Activated gamma-delta T cell (primary cell): Measurements from ENCODE around the gene SLC25A13.

Experiments used
- DNase-seq: peaks from one replicate; lab custom pipeline; 2025; lab: John Stamatoyannopoulos, UW

Gene SLC25A13

DNA sequence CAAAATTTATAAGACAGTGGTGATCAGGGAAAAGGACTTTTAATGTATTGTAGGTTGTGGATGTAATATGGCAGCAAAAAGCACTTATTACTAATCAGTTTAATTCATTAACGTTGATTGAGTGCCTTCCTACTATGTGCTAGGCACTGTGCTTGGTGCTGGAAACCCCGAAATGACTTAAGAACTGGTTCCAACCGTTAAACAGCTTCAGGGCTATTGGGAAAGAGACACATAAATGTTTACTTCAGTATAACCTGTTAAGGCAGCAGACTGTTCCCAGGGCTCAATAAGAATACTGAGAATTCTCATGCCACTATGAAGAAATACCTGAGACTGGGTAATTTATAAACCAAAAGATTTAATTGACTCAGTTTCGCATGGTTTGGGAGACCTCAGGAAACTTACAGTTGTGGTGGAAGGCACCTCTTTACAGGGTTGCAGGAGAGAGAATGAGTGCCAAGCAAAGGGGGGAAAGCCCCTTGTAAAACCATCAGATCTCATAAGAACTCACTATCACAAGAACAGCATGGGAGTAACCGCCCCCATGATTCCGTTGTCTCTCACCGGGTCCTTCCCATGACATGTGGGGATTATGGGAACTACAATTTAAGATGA, 1.1 kb upstream of the SLC25A13 start:
- DNase-seq = no peak

- no peak for DNase-seq
These were observed 436 bp upstream of the SLC25A13 start for GRCh38 chr7:96322373-96322695.

DNA sequence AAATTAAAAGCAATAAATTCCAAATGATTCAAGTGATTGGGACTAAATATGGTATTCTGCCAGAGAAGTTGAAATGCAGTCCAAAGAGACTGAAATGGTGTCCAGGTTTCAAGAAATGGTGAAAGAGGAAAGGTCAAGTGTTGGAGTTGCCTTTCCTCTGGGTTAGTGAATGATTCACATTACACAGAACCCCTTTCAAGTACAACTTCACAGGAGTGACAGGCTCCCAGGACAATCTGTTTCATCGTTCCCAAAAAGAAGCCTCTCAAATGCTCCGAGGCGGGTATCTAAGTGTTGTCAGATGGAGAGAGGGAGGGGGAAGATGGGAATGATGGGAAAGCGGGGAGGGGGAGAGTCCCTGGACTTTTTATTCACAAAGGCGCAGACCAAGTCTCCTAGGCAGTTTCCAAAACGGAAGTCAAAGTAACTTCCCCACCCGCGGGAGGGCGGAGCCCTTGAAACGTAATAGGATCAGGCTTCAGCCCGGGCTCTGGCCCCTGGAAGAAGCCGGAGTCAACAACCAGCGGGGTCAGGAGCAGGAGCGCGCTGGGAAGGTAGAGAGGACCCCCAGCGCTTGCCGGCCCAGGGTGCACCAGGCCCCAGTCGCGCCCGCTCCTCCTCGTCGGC, 754 bp downstream of the SLC25A13 start:
- DNase-seq = no peak

GRCh38 chr7:96320442-96320841, 1.5 kb downstream of the SLC25A13 start:
- DNase-seq = no peak

GRCh38 chr7:96319439-96319838, 2.5 kb downstream of the SLC25A13 start:
- no peak for DNase-seq

DNA sequence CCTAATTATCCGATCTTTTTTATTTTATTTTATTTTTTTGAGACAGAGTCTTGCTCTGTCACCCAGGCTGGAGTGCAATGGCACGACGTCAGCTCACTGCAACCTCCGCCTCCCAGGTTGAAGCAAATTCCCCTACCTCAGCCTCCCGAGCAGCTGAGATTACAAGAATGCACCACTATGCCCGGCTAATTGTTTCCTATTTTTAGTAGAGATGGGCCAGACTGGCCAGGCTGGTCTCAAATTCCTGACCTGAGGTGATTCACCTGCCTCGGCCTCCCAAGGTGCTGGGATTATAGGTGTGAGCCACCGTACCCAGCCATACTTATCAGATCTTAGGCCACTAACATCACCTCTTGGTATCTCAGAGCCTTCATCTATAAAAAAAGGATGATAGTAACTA, 4.9 kb downstream of the SLC25A13 start:
- no peak for DNase-seq

DNA sequence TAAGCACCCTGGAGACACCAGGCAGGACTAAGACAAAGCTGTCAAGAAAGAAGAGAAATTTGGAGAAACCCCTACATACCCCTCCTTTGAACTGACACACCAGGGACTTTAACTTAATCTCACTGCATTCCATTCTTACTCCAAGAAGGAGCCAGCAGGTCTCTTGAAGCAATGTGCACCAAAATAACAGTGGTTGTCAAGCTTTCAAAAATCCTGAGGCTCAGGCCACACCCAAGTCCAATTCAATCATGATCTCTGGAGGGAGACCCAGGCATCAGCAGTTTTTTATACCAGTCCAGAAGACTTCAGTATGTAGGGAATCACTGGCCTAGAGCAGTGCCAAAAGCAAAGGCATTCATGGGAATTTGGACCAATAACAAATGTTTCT, 6.8 kb downstream of the SLC25A13 start:
- no peak for DNase-seq

- no peak for DNase-seq
These were observed 7.3 kb downstream of the SLC25A13 start for GRCh38 chr7:96314402-96315124.

DNA sequence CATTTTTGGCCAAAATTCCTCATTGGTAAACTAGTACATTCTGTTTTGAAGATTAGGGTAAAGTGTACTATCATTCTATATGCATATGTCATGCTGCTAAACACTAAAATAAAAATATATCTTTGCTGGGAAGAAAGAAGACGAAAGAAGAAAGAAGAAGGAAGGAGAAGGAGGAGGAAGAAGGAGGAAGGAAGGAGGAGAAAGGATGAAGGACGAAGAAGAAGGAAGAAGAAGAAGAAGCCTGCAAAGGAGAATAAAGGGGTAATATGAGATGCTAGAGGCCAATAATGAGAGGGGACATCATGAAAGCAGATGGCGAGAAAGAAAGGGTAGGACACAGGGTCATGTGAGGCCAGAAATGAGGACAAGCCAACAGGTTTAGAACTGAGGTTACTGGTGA, 8.0 kb downstream of the SLC25A13 start:
- DNase-seq = no peak

DNA sequence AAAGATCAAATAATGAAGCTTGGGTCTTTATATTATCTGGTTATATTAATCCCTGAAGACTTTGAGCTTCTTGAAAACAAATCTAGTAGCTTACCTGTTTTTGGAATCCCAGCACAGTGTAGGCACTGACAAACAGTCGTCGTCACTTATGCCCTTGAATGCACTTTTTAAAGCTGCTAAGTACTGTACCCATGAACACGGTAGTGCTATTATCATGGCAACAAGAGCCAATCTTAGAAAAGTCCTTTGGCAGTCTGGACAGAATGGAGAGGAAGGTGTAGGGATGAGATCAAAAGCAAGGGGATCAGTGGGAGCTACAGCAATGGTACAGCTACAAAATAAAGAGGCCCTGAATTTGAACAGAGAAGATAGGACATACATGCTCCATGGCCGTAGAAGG, 9.4 kb downstream of the SLC25A13 start:
- no peak for DNase-seq

DNA sequence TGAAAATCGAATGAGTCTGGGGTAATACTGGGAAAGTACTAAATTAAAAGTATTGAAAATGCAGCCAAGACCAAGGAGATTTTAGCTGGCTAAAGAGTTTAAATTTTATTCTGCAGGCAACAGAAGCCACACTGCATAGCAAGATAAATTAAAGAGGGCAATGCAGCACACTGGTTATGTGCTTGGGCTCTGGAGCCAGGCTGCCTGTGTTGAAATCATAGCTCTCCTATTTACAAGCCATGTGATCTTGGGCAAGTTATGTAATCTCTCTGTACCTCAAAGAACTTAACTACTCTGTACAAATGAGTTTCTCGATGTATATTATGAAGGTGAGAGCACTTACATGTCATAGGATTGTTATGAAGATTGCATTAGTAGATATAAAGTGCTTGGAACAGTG, 9.9 kb downstream of the SLC25A13 start:
- DNase-seq = no peak

DNA sequence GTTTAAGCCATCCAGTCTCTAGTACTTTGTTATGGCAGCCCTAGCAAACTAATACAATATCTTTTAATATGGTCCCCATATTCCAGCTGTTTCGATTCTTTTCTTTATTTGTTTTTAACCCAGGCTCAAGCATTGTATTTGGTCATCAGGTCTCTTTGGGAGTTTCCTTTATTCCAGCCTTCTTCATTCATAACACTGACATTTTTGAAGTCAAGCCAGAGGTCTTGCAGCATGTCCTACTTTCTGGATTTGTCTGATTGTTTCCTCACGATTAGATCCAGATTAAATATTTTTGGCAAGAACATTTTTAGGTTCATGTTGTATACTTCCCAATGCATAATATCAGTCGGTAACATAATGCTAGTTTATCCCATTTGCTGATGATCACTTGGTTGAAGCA, 11.8 kb downstream of the SLC25A13 start:
- DNase-seq = no peak

DNA sequence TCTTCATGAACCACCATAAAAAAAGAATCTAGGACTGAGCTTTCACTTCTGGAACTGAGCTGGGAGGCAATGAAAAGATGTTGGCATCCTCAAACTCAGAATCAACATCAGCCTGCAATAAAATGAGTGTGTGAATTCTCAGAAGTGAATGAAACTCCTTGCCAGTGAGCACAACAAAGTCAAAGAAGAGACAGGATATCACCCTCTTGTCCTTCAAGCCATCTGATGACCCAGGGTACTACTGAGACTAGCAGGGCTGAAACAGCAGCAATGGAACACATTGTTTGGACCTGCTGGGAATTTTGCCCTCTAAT, 13.0 kb downstream of the SLC25A13 start:
- DNase-seq = no peak

DNA sequence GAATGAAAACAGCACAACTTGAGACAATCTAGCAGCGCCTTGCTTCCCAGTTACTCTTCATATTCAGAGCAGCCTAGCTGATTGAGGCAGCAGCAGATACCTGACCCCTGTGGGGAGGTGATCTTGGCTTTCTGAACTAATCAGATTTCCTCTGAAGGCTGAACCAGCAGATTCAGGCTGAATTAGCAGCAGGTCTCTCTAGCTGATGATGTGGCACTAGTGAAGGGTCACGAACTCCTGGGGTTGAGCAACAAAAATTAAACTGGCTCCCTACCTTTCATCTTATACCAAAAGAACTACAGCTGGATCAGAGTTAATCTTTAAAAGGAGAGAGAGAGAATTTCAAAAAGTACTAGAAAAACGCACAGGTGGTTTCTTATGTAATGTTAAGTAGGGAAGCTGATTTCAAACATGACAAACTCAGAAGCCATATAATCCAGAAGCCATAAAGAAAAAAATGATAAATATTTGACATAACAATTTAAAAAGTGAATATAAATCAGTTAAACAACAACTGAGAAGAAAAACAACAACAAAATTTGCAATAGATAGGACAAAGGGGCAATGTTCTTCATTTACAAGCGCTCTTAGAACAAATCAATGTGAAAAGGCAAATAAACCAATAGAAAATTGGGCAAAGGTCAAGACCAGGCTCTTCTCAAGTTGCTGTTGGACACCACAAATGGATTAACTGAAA, 13.5 kb downstream of the SLC25A13 start:
- DNase-seq = no peak

GRCh38 chr7:96306385-96307125, 15.3 kb downstream of the SLC25A13 start:
- DNase-seq = no peak

DNA sequence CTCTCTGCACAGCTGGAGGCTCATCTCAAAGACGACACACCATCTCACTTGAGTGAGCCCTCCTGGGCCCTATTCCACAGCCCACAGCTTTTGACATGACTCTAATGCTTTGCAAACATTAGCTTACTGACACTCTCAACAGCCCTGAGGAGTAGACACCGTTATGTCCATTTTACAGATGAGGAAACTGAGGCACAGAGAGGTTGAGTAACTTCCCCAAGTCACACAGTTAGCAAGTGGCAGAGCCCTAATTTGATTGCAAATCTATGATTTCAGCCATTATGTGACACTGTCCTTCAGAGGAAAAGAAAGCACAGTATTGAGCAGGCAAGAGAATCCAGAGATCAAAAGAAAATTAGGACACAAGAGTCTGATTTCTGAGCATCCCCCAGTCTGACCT, 16.0 kb downstream of the SLC25A13 start:
- DNase-seq = no peak

- DNase-seq = no peak
These were observed 17.3 kb downstream of the SLC25A13 start for GRCh38 chr7:96304573-96304972.

GRCh38 chr7:96303686-96304443, 18.0 kb downstream of the SLC25A13 start:
- DNase-seq = no peak

DNA sequence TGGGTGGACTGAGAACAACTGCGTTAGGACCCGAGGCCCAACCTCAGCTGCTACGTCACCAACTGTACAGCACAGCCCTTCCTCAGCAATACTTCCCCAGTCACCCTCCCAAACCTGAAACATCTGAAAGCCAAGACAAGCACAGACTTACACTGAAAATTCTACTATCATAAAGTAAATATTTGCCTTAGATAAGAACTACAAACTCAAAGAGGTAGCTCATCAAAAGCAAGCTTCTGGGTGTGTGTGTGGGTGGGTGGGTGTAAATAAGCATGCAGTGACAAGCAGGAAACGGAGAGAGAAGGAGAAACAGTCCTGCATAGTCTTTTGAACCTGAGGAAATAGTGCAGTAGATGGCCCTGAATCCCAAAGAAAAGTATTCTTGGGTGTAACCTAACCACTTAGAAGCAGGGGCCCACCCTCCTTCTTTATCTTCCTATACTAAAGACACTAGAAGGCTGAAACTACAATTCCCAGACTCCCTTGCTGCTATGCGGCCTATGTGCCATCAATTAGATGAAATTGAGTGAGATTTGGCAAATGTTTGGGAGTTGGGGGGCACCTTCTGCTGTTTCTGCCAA, 18.7 kb downstream of the SLC25A13 start:
- no peak for DNase-seq

DNA sequence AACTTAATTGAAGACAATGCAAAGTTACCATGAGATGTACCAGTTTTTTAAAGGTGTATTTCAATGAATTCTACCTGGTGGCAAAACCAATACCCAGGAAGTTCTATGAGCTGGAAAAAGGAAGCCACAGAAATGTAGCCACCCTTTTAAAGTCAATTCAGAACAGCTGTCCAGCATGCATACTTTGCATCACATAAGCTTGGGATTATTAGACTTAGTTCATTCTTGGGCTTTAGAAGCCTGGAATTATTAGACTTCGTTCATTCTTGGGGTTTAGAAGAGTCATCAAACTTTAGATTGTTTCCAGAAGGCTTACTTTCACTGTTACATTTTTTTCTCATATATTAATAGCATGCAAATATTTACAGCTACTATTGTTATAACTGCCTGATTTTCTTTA, 20.9 kb downstream of the SLC25A13 start:
- no peak for DNase-seq

- no peak for DNase-seq
These were observed 21.4 kb downstream of the SLC25A13 start for GRCh38 chr7:96300502-96300901.
